ENCODE measurements around the gene ZNF791. TPM values are rescaled to one million over a fixed set of nuclear protein-coding genes. Genes with fewer than 3 reads are reported as not detected.

Gene ZNF791
- total RNA-seq, 1 donor from 2014 or later, result 60.7 TPM

DNA sequence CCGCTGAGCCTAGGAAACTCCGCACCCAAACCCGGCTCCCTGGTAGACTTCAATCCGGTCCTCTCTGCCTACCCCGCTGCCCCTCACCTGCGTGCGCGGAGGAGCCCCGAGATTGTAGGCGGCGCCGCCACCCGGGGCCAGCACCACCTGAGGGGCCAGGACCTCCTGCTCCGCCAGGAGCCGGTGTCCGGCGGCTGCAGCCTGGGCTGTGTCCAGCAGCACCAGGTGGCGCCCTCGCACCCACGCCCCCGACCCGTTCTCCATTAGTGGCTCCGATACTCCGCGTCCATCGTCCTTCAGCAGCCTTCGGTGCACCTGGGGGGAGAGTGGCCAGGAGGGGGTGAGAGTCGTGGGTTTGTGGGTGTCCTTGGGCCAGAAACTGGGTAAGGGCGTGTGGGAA is 37.4 kb downstream of the ZNF791 start:
- Mint-ChIP-seq H3K36me3 (peaks cover 17% of the 10 kb centered on the region), H3K4me1 (no peaks in the 10 kb centered on the region), H3K4me3 (no peak overlapping the region), H3K9me3 (peaks cover 2% of the 10 kb centered on the region), H3K27ac (no peak overlapping the region), H3K27me3 (ENCODE audit: insufficient read depth, low read depth) (no peaks in the 10 kb centered on the region)
- Histone ChIP-seq H3K27me3 (no peaks in the 10 kb centered on the region), H2AFZ (replicated peaks) (no peak overlapping the region), H3K4me1 (no peaks in the 10 kb centered on the region), H3K4me2 (no peak overlapping the region), H3K36me3 (no peaks in the 10 kb centered on the region), H4K20me1 (ENCODE audit: low read depth) (no peaks in the 10 kb centered on the region), H3K4me3 (no peak overlapping the region), H3K9me3 (ENCODE audit: low read depth) (no peaks in the 10 kb centered on the region), H3K9ac (no peak overlapping the region), H3F3A (ENCODE audit: low read depth) (no peaks in the 10 kb centered on the region), H3K27ac (no peak overlapping the region), H3K79me2 (ENCODE audit: low read depth) (no peaks in the 10 kb centered on the region)
- TF ChIP-seq EZH2 (IDR thresholded peaks at IDR 0.05), result no peak
- TF ChIP-seq, protein P1, sequence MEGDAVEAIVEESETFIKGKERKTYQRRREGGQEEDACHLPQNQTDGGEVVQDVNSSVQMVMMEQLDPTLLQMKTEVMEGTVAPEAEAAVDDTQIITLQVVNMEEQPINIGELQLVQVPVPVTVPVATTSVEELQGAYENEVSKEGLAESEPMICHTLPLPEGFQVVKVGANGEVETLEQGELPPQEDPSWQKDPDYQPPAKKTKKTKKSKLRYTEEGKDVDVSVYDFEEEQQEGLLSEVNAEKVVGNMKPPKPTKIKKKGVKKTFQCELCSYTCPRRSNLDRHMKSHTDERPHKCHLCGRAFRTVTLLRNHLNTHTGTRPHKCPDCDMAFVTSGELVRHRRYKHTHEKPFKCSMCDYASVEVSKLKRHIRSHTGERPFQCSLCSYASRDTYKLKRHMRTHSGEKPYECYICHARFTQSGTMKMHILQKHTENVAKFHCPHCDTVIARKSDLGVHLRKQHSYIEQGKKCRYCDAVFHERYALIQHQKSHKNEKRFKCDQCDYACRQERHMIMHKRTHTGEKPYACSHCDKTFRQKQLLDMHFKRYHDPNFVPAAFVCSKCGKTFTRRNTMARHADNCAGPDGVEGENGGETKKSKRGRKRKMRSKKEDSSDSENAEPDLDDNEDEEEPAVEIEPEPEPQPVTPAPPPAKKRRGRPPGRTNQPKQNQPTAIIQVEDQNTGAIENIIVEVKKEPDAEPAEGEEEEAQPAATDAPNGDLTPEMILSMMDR (IDR thresholded peaks at IDR 0.05), result peak; percentile 13
- DNase-seq (ENCODE audit: low spot score), result no peak

DNA sequence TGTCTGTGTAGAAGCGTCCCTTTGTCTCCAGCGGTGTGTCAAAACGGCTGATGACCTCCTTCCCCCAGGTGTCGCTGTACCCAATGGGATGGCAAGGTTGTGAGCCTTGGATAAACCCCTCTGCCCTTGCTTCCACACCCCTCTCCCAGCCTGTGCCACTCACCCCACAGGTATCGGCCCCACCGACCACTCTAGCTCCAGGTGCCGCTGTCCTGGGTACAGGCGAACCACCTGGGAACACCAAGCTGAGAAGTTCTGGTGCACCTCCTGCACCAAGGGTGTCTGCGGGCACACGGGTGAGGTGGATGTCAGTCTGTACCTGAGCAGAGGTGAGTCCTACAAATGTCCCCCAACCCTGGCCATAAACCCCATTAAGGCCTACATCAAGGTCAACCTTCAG is 39.2 kb downstream of the ZNF791 start:
- Mint-ChIP-seq H3K27ac (no peak overlapping the region), H3K4me3 (no peak overlapping the region), H3K36me3 (peaks cover 17% of the 10 kb centered on the region), H3K9me3 (peaks cover 2% of the 10 kb centered on the region), H3K4me1 (no peaks in the 10 kb centered on the region), H3K27me3 (ENCODE audit: insufficient read depth, low read depth) (no peaks in the 10 kb centered on the region)
- Histone ChIP-seq H3K9me3 (ENCODE audit: low read depth) (no peaks in the 10 kb centered on the region), H4K20me1 (ENCODE audit: low read depth) (no peaks in the 10 kb centered on the region), H3K4me3 (no peak overlapping the region), H2AFZ (replicated peaks) (no peak overlapping the region), H3K27me3 (no peaks in the 10 kb centered on the region), H3K9ac (no peak overlapping the region), H3K4me2 (no peak overlapping the region), H3K79me2 (ENCODE audit: low read depth) (no peaks in the 10 kb centered on the region), H3K36me3 (no peaks in the 10 kb centered on the region), H3K4me1 (no peaks in the 10 kb centered on the region), H3F3A (ENCODE audit: low read depth) (no peaks in the 10 kb centered on the region), H3K27ac (no peak overlapping the region)
- no peak for DNase-seq (ENCODE audit: low spot score)
- TF ChIP-seq EZH2 (IDR thresholded peaks at IDR 0.05), result no peak
- TF ChIP-seq, protein P1 (IDR thresholded peaks at IDR 0.05), result no peak
- TF ChIP-seq EZH2phosphoT487 (IDR thresholded peaks at IDR 0.05), result no peak

- Histone ChIP-seq H3K4me2 (no peak overlapping the region), H3K9ac (no peak overlapping the region), H3K9me3 (ENCODE audit: low read depth) (no peaks in the 10 kb centered on the region), H2AFZ (replicated peaks) (no peak overlapping the region), H3K79me2 (ENCODE audit: low read depth) (no peaks in the 10 kb centered on the region), H3K36me3 (no peaks in the 10 kb centered on the region), H3F3A (ENCODE audit: low read depth) (no peaks in the 10 kb centered on the region), H3K4me1 (no peaks in the 10 kb centered on the region), H3K27me3 (no peaks in the 10 kb centered on the region), H3K27ac (no peak overlapping the region), H4K20me1 (ENCODE audit: low read depth) (no peaks in the 10 kb centered on the region), H3K4me3 (no peak overlapping the region)
- Mint-ChIP-seq H3K27me3 (ENCODE audit: insufficient read depth, low read depth) (peaks cover 2% of the 10 kb centered on the region), H3K9me3 (peaks cover 2% of the 10 kb centered on the region), H3K4me1 (no peaks in the 10 kb centered on the region), H3K36me3 (peaks cover 23% of the 10 kb centered on the region), H3K27ac (no peak overlapping the region), H3K4me3 (no peak overlapping the region)
- TF ChIP-seq EZH2 (IDR thresholded peaks at IDR 0.05) (no peak), EZH2phosphoT487 (IDR thresholded peaks at IDR 0.05) (no peak)
- TF ChIP-seq, protein P1 (IDR thresholded peaks at IDR 0.05), result no peak
- no peak for DNase-seq (ENCODE audit: low spot score)
Measured at GRCh38 chr19:12652219-12652618, 41.5 kb downstream of the ZNF791 start.

All from neural progenitor cell (in vitro differentiated cells).